Left forelimb (tissue), 1 donor: ENCODE measurements around the gene ARL5B.
A peak's percentile ranks its signal among the peaks of the same experiment; 100 is the strongest.
"Not testable (repeated sequence)": the region's sequence is repeated elsewhere in the genome, so short reads cannot be mapped to it uniquely, and the experiment has no call there.

ENCODE experiments used
- DNase-seq: peaks from one replicate; pipeline ENCODE4 v3.0.0-alpha.2; 2018; ENCODE audit warnings: low spot score

The ARL5B gene, protein sequence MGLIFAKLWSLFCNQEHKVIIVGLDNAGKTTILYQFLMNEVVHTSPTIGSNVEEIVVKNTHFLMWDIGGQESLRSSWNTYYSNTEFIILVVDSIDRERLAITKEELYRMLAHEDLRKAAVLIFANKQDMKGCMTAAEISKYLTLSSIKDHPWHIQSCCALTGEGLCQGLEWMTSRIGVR

DNA sequence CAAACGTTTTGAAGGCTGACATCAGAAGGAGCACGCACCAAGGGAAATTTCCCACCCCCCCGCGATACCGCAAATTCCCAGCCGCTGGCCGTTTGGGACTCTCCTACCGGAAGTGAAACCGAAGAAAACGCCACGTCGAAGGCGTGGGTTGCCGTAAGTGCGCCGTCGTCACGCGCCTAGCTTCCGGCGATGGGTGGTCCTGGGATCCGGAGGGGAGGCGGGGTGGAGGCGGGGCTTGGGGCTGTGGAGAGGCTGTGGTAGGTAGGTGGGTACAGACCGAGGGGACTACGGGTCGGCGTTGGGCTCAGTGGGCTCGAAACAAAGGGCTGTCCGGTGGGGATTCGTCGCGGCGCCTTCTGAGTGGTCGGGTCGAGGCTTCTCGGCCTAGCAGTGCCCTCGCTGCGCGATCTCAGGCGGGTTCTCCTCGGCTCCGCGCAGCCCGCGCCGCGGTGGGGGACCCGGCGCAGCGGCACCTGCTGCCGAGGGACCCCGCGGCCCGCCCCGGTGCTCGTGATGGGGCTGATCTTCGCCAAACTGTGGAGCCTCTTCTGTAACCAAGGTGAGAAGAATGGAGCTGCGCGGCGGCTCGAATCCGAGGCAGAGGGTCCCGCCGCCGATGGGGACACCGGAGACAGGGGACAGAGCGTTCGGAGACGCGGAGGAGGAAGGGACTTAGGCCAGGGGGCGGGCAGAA lies at the start of gene ARL5B:
TSS of gene ARL5B (plus strand) at position 307 of the 694 bp plus-strand sequence. CDS start at position 514, 207 bp downstream.
- DNase-seq: peak; percentile 98

DNA sequence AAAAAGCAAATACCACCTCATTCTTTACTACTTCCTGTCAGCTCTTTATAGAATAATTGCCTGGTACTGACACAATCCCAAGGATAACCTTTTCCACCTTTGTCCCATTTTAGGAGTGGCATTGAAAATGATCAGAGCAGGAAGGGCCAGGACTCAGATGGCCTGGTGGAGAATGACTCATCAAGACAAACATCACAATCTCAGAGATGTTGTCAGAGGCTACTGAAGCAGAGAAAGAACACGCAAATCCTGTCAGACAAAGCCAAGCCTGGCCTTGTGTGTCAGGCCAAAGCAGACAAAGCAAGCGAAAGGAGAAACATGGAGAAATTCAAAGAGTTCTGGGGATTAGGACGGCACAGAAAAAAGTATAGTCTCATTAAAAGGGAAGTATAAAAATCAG lies 48.7 kb upstream of the ARL5B start:
- DNase-seq: no peak

DNA sequence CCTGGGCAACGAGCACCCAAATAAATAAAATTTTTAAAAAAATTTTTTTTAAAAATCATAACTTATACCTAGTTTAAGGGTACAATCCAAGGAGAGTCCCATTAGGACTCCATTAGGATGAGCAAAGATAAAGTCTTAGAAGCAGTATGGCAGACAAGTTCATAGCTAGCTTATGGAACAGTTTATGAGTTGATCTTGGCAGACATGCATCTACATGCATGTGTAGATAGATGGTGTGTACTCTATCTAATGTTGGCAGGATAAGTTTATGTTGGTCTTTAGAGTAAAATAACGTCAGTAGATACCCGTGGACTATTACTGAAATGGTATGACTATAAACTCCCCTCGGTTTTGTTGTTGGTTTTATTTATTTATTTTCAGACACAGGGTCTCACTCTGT lies 48.1 kb upstream of the ARL5B start:
- no peak for DNase-seq

DNA sequence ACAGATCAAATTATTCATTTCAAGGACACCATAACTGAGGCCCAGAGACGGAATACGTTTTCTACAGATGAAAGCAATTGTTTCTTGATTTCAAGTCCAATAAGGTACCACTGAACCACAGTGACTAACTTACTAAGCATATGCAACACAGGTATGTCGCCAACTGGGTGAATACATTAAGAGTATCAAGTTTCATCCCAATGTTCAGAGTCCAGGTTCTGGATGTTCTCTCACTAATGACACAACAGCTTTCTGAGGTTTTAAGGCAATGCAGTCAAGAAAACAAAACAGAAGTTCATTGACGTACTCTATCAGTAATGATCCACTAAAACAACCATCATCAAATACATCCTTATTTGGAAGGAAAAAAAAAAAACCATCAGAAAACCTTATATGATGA lies 43.6 kb upstream of the ARL5B start:
- DNase-seq: no peak

DNA sequence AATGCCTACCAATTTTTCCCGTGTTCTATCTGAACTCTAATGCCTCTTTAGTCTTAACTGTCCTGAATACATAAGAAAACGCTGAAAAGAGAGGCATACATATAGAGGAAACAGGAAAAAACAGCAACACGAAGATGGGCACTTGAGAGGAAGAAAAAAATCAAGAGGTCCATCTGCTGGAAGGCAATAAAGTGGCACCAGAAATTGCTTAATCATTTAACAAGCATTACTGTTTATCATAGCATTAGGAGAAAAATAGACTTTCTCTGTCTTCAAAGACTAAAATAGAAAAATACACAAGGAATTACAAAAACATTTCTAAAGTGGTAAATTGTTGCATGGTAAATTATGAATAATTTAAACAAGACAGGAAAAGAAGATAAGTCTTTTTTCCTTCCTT lies 42.9 kb upstream of the ARL5B start:
- DNase-seq: no peak

DNA sequence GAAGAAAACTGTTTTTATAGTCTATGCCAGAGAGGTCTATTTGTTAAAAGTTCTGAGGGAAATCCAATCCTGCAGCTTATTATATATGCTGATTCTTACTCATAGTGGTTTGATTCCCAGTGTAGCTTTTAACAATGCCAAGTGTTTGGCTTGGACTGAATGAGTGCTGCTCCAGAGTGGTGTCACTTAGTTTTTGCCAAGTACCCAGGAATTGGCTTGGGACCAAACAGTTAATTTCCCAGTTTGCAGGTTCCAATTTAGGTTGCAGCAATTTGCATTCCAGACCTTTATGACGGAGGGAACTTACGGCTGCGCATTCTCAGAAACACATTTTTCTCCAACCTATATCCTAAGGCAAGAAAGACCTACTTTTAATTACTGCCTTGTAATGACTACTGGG lies 40.2 kb upstream of the ARL5B start:
- DNase-seq: no peak

DNA sequence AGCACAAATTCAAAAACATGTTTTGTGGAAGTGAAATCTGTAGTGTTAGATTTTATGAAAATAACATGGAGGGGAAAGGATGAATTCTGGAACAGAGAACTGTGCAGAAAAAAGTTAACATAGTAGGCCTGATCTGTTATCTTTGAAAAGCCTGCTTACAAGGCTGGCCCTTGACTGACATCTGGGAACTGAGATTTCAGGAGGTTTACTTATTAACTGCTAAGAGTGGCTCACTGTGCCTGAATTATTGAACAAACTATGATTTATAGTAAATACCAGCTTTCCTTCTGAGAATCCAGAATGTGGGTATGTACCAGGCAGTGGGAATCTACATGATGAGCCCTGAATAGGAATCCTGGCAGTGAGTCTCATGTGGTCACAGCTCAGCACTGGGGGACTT lies 38.4 kb upstream of the ARL5B start:
- DNase-seq: no peak

DNA sequence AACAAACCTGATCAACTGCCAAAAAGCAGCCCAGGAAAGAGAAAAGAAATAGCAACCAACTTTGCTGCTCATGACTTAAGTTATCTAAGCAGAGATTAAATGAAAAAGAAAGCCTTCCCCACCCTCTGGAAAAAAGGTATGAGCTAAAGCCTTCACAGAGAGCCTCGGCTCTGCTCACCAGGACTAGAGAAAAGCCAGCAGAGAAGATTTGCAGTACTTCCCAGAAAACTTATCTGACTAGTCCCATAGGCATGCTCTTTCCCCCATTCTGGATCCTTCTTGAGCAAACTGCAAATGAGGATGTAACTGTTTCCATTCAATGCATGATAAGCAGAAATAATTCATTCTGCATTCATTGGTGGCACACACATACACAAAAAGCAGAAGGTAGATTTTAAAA lies 35.6 kb upstream of the ARL5B start:
- DNase-seq: not testable (repeated sequence)

DNA sequence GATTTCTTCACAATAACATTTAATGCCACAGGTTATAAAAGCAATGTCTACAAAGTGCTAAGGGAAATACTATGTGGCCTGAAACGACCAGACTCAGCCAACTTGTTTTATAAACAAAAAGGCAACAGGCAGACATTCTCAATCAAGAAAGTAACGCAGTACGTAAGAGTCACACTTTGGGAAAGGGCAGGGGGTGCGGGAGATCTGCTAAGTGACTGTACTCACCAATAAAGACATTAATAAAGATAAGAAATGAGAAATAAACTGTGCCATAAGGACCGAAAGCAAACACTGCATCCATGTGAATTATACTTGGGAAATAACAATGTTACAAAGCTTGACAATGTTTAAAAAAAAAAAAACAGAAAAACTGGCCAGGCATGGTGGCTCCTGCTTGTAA lies 33.3 kb upstream of the ARL5B start:
- no peak for DNase-seq

DNA sequence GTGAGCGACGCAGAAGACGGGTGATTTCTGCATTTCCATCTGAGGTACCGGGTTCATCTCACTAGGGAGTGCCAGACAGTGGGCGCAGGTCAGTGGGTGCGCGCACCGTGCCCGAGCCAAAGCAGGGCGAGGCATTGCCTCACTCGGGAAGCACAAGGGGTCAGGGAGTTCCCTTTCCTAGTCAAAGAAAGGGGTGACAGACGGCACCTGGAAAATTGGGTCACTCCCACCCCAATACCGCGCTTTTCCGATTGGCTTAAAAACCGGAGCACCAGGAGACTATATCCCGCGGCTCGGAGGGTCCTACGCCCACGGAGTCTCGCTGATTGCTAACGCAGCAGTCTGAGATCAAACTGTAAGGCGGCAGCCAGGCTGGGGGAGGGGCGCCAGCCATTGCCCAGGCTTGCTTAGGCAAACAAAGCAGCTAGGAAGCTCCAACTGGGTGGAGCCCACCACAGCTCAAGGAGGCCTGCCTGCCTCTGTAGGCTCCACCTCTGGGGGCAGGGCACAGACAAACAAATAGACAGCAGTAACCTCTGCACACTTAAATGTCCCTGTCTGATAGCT lies 31.7 kb upstream of the ARL5B start:
- DNase-seq: peak; percentile 71

DNA sequence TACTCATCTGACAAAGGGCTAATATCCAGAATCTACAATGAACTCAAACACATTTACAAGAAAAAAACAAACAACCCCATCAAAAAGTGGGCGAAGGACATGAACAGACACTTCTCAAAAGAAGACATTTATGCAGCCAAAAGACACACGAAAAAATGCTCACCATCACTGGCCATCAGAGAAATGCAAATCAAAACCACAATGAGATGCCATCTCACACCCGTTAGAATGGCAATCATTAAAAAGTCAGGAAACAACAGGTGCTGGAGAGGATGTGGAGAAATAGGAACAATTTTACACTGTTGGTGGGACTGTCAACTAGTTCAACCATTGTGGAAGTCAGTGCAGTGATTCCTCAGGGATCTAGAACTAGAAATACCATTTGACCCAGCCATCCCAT lies 26.7 kb upstream of the ARL5B start:
- not testable (repeated sequence) for DNase-seq

DNA sequence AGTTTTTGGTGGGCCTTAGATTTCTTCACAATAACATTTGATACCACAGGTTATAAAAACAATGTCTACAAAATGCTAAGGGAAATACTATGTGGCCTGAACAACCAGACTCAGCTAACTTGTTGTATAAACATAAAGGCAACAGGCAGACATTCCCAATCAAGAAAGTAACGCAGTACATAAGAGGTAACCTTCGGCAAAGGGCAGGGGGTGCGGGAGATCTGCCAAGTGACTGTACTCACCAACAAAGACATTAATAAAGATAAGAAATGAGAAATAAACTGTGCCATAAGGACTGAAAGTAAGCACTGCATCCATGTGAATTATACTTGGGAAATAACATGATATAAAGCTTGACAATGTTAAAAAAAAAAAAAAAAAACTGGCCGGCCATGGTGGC lies 23.2 kb upstream of the ARL5B start:
- DNase-seq: no peak

DNA sequence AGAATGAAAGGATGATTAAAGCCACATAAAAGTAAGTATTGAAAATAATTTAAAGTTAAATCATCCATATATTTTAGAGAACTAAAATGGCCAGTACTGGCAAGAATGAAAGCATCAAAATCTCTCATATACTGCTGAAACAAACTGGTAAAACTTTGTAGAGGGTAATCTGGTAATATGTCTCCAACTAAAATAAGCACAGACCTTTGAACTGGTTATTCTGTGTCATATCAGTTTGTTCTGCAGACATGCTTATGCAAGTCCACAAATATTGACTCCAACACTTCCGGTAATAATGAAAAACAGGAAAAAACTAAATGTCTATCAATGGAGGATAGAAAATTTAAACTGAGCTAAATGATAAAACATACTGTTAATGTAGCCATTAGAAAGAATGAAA lies 21.8 kb upstream of the ARL5B start:
- DNase-seq: not testable (repeated sequence)

DNA sequence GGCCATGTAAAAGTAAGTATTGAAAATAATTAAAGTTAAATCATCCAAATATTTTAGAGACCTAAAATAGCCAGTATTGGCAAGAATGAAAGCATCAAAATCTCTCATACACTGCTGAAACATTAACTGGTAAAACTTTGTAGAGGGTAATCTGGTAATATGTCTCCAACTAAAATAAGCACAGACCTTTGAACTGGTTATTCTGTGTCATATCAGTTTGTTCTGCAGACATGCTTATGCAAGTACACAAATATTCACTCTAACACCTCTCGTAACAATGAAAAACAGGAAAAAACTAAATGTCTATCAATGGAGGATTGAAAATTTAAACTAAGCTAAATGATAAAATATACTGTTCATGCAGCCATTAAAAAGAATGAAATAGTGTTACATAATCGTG lies 19.5 kb upstream of the ARL5B start:
- not testable (repeated sequence) for DNase-seq

DNA sequence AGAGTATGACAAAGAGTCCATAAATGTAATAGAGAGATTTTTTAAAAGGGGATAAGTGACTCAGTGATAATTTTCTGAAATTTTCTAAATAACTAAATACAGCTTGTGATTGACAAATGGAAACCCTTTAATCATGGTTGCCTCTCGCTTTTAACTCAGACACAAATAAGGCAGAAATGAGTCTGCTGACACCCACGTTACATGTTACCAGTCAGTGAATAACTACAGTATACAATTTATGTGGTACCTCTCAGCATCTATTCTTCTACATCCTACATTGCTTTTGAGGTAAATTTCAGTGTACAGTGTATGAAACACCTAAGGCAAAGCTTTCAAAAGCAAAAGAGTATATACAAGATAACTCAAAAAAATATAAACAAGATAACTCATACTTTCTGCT lies 12.1 kb upstream of the ARL5B start:
- no peak for DNase-seq

DNA sequence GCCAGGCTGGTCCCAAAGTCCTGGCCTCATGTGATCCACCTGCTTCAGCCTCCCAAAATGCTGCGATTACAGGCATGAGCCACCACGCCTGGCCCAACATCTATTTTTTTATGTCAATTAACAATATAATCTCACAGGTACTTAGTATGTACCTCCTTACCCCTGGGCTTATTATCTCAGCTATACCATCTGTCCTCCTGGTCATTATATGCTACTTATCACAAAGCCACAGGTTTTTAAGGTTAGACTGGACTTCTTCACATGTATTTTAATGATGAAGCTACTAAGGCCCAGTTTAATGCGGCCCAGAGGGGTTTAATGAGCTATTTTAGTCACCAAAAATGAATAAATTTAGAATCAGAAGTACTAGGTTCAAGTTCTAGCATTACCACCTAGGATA lies 11.3 kb upstream of the ARL5B start:
- DNase-seq: no peak

DNA sequence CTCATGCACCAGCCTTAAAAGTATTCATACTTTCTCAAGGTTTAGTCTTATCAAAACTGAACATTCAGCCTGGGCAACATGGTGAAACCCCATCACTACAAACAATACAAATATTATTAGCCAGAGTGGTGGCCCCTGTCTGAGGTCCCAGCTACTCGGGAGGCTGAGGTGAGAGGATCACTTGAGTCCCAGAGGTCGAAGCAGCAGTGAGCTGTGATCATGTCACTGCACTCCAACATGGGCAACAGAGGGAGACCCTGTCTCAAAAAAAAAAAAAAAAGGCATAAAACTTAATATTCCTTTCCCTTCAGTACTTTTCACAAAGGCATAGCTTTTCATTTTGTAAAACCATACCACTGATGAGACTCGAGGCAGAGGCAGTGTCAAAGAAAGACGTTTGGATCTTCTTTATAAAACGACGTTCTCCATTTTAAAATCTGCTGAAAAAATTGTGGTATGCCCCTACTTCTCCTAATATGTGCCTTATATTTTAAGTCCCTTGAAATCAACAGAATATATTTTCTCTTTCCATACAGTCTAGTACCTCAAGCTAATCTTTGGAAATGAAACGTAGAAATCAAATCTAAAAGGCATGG lies 9.8 kb upstream of the ARL5B start:
- no peak for DNase-seq

DNA sequence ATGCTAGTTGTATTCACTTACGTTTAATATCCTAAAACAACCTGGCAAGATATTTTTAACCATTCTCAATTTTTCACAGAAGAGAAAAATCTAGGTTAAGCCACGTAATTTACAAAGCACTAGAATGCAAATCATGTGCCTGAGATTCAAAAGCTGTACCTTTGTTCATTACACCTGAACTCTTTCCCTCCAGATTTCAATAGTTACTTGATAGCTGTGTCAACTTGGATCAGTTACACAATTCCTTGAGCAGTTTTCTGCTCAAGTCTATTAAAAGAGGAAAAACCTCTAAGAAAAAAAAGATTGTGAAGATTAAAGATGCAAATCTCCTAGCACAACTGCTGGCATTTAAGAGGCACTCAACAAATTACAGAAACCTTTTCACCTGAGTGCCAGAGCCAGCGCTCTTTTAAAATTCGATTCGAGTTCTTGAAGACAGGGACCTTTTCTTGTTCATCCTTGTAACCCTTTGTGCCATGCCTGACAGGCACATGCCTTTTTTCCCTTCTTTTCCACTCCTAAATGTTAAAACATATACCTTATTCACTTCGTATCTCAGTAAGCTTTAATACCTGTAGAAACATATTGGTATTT lies 8.7 kb upstream of the ARL5B start:
- DNase-seq: no peak

DNA sequence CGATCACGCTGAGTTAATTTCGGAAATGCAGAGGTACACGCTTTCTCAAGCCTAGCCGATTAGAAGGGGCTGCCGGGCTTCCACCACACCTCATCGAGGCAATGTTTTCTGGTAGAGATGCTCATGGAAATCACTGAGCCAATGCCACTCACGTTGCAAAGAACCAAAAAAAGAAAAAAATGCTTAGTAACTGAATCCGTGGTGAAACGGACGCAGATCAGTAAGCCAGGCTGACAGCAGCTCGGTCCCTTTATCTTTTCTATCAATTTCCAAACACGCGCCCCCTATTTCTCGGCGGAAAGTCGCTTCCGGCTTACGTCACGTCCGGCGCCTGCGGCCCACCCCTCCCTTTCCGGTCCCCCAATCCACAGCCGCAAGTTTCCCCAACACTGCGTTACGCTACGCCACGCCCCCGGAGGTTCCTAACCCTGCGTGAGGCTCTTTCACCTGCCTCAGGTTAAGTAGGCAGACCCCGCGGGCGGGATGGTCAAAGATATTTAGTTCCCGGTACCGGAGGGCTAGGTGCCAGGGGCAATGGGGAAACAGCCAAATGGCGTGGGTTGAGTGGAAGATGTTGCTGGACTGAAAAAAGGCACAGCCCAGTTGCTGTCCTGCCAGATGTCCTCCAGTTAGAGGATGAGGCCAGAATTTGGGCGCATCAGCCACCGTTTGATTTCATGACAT lies 7.8 kb upstream of the ARL5B start, which contains the start of gene NSUN6:
TSS of gene NSUN6 (minus strand) at position 264 of the 684 bp plus-strand sequence. CDS start 384 bp downstream, outside the sequence.
- DNase-seq: peak; percentile 98

DNA sequence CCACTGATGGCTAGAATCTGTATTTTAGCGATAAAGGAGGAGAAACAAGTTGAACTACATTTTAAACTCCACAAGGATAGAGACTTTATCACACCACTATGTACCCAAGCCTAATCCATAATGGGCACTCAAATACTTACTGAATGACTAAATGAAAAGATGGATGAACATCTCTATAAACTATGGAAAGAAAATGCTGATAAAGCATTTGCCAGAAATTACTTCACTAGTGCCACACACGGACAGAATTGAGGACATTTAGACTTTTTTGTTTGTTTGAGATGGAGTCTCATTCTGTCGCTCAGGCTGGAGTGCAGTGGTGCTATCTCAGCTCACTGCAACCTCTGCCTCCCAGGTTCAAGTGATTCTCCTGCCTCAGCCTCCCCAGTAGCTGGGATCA lies 6.1 kb upstream of the ARL5B start:
- DNase-seq: no peak

DNA sequence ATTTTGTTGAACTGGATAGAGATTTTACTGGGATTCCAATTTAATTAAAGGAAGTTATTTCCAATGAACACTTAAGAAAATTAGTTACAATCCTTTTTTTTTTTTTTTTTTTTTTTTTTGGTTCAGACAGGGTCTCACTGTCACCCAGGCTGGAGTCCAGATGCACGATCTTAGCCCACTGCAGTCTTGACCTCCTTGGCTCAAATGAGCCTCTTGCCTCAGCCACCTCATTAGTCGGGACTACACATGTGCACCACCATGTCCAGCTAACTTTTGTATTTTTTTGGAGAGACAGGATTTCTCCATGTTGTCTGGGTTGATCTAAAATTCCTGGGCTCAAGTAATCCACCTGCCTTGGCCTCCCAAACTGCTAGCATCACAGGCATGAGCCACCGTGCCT lies 2.5 kb upstream of the ARL5B start:
- DNase-seq: no peak
